GM12801 (cell line): ENCODE results near the gene SNX1.

ENCODE experiments used
- TF ChIP-seq, protein P1 (sequence below): IDR thresholded peaks from one replicate; pipeline ENCODE4 v1.5.1; 2011; ENCODE audit warnings: control low read depth; ENCODE audit not compliant: insufficient read length; ENCODE audit errors: extremely low read depth

Gene SNX1, protein sequence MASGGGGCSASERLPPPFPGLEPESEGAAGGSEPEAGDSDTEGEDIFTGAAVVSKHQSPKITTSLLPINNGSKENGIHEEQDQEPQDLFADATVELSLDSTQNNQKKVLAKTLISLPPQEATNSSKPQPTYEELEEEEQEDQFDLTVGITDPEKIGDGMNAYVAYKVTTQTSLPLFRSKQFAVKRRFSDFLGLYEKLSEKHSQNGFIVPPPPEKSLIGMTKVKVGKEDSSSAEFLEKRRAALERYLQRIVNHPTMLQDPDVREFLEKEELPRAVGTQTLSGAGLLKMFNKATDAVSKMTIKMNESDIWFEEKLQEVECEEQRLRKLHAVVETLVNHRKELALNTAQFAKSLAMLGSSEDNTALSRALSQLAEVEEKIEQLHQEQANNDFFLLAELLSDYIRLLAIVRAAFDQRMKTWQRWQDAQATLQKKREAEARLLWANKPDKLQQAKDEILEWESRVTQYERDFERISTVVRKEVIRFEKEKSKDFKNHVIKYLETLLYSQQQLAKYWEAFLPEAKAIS

DNA sequence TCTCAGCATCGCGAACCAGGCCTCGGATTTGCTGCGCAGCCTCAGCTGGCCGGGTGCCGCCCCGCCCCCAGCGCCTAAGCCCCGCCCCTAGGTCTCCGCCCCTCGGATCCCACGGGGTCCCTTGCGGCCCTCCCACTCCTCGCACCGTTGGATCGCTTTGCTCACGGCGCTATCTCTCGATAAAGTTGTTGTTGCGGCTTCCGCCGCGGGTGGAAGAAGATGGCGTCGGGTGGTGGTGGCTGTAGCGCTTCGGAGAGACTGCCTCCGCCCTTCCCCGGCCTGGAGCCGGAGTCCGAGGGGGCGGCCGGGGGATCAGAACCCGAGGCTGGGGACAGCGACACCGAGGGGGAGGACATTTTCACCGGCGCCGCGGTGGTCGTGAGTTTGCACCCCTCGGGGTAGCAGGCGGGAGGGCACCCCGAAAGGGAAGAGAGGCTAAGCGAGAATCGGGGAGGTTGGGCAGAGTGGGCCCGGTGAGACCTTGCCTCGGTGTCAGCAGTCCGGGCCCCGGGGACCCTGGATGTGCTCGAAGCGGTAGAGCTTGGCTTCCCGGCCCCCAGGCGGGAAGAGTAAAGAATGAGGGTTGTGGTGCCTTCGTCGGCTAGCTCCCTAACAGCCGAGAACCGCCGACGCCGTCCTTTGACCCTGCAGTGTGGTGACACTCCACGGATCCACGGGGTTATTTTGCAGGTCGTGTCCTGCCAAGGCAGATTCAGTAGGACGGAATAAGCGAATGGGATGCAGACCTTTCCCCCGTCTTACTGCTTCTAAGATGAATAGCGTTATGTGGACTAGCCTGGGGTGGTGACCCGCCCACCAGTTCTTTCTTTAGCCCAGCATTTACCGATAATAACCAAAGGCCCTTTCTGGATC lies at the start of gene SNX1:
Gene SNX1, plus strand, starts transcription at position 188 of the 873 bp plus-strand sequence. Its CDS starts 32 bp downstream, at position 220.
- TF ChIP-seq, protein P1, sequence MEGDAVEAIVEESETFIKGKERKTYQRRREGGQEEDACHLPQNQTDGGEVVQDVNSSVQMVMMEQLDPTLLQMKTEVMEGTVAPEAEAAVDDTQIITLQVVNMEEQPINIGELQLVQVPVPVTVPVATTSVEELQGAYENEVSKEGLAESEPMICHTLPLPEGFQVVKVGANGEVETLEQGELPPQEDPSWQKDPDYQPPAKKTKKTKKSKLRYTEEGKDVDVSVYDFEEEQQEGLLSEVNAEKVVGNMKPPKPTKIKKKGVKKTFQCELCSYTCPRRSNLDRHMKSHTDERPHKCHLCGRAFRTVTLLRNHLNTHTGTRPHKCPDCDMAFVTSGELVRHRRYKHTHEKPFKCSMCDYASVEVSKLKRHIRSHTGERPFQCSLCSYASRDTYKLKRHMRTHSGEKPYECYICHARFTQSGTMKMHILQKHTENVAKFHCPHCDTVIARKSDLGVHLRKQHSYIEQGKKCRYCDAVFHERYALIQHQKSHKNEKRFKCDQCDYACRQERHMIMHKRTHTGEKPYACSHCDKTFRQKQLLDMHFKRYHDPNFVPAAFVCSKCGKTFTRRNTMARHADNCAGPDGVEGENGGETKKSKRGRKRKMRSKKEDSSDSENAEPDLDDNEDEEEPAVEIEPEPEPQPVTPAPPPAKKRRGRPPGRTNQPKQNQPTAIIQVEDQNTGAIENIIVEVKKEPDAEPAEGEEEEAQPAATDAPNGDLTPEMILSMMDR = no peak

DNA sequence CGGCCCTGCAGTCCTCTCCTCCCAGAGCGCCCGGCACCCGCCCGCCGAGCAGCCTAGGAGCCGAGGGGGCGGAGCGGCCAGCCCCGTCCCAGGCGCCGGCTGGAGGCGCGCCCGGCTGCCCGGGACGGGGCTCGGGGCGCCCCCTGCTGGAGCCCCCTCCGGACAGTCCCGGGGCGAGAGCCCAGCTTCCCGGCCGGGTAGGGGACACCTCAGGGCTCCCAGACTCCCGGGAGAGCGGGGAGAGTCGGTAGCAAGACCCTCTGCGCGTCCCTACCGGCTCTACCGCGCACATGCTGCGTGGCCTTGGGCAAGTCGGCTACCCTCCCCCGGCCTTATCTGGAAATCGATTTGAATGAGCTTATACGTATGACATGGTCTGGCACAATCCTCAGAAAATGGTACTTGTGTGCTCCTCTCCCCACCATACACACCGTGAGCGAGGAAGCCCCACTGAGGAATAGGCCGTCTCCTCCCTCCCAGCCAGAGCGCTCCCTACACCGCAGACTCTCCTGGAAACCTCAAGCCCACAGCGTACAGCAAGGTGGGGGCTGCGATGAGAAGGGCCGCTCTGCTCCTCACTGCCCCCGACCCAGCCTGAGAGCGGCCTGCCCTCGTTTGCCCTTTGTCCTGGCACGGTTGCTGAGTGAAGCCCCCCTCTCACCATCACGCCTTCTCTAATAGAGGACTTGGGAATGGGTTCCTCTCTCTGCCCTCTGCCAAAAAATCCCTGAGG lies 49.2 kb upstream of the SNX1 start, which contains the start of gene DAPK2:
Gene DAPK2, minus strand, starts transcription at position 65 of the 733 bp plus-strand sequence. CDS start 6,224 bp downstream, outside the sequence.
- TF ChIP-seq, protein P1 = no peak

DNA sequence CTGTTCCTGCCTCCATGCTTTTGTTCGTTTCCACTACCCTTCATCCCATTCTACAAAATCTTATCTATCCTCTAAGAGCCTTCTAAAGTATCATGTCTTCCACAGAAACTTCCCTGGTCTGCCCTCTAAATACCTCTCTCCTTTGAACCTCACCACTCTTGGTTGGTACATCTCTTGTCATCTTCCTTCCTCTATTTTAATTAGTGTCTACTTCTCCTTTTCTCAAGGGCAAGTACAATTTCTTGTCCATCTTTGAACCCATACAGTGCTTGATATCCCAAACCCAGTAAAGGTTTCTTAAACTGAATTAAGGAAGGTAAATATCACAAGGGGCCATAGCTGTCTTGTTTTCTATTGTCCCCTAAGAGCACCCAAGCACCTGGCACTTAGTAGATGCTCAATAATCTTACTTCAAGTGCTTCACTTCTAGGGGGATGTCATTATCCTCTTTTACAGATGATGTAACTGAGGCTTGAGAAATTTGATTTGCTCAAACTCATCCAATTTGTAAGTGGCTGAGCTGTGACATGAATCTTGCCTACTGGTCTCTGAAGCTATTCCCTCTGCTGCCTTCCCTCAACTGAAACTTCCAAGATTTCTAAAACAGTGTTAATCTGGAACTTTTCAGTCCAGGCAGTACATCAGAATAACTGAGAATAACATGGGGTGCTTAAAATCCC lies 46.9 kb upstream of the SNX1 start:
- TF ChIP-seq, protein P1 = no peak

DNA sequence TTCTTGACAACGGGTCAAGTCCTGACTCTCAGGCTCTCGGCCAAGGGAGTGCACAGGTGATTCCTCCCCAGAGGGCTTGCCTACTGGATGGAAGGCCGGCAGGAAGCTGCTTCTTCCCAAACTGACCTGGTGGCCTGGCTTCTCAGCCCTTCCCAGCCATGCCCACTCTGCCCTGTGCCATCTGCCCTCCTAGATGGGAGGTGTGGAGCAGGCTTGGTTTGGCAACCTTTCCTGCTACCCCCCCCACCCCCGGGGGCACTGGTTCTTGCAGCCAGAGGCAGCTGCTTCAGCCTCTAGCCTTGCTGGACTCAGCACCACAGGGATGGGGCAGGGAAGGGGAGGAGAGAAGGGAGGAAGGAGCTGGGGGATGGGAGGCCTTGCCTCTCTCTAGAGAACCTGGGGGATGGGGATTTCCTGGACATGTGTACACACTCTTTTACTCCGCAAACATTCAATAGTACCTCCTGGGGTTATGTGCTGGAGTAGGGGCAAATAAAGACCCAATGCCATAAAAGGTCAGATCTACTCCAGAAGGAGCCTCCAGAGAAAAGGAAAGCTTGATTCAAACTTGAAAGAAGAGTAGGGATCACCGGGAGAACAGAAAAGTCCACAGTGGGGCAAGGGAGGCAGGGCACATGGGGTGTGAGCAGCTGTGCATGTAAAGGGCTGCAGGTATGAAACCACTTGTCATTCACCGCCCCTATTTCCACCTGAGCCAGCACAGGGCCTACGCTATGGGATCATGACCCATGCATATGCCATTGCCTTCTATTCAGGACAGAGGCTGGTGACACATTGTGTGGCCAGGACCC lies 45.3 kb upstream of the SNX1 start:
- TF ChIP-seq, protein P1 = no peak

DNA sequence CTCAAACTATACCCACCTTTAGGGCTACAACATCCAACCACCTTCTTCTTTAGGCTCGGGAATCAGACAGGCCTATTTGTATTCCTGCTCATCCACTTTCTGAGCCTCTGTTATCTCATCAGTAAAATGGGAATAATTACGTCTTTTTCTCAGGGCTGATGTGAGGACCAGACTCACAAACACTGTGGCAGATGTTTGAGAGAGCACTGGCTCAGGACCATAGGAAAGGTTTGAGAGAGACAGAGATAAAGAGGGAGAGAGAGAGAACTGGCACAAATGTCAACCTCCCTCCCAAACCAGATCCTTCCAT lies 44.7 kb upstream of the SNX1 start:
- TF ChIP-seq, protein P1 = no peak

DNA sequence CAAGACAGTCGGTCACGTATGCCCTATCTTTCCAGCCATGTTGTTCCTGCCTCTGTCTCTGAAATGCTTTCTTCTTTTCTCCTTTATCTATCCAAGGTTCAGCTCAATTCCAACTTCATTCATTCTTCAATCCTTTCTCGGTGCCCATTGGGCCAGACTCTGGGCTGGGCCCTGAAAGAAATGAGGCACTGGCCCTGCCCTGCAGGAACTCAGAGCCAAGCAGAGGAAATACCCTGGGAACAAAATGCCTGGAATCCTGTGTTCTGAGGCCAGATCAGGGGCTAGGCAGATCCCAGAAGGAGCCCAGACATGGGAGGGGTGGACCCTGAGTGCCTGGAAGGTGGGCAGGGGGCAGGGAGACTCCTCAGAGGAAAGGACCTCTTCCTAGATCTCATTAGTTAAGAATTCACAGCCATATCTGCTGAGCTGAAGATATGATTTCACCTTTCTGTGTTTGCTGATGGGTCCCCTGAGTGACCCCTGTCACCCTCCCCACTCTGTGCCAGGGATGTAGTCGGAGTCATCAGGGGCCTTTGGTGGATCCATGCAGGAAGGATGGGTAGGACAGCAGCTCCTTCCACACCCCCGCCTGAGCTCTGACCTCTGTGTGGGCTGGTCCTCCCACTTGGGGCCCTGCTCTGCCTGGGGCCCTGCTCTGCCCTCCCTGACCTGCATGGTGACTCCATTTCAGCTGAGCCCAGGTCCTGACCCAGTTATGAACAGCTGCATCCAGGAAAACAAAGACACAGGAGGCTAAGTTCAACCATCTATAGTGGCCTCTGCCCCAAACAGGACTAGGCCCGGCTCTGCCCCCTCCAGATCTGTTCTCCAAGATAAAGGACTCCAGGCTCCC lies 44.1 kb upstream of the SNX1 start:
- TF ChIP-seq, protein P1 = no peak
